ENCODE data around the gene CAP2.

DNA sequence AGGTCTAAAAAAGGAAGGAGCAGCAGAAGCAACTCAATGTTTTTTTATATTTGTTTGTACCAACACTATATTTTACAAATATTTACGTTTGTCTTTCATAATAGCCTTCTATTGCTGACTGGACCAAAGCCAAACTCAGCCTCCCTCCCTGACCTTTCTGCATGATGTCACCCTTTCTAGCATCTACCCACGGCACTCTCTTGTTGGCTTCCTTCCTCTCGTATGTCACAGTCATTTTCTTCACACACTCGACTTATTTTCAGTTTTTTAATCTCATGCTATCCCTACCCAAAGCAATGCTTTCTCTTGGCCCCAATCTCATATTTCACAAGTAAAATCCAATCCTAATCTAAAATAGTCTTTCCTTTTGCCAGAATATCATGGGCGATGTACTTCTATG lies 190.4 kb downstream of the CAP2 start:
- TF ChIP-seq, protein P1, sequence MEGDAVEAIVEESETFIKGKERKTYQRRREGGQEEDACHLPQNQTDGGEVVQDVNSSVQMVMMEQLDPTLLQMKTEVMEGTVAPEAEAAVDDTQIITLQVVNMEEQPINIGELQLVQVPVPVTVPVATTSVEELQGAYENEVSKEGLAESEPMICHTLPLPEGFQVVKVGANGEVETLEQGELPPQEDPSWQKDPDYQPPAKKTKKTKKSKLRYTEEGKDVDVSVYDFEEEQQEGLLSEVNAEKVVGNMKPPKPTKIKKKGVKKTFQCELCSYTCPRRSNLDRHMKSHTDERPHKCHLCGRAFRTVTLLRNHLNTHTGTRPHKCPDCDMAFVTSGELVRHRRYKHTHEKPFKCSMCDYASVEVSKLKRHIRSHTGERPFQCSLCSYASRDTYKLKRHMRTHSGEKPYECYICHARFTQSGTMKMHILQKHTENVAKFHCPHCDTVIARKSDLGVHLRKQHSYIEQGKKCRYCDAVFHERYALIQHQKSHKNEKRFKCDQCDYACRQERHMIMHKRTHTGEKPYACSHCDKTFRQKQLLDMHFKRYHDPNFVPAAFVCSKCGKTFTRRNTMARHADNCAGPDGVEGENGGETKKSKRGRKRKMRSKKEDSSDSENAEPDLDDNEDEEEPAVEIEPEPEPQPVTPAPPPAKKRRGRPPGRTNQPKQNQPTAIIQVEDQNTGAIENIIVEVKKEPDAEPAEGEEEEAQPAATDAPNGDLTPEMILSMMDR (IDR thresholded peaks at IDR 0.05; ENCODE audit: insufficient read depth, low read depth, low read length) = no peak
- TF ChIP-seq EZH2 (IDR thresholded peaks at IDR 0.05; ENCODE audit: insufficient read depth, low read length) = no peak
